Body of pancreas (tissue), 4 donors: Measurements from ENCODE around the gene KLRC1.
"Not testable (repeated sequence)": the region's sequence is repeated elsewhere in the genome, so short reads cannot be mapped to it uniquely, and the experiment has no call there.

Experiments
- POLR2A ChIP-seq, 3 donors: fragments of 450-650 bp; IDR thresholded peaks; one replicate each; pipeline ENCODE4 v1.6.1; 2016; ENCODE audit warnings: antibody characterized with exemption in 3 of 3, mild to moderate bottlenecking in 2 of 3
- TF ChIP-seq, protein P1 (sequence below), 7 experiments: fragments of 450-650 bp in 4 of 7; fragments of 200-600 bp in 3 of 7; sonication (generic) in 3 of 7; IDR thresholded peaks; one replicate each; pipeline ENCODE4 v1.5.1; 2016 to 2019; ENCODE audit warnings: antibody characterized with exemption in 7 of 7

GRCh38 chr12:10422159-10422558 is 31.0 kb downstream of the KLRC1 start:
- not testable (repeated sequence) for TF ChIP-seq POLR2A (IDR thresholded peaks at IDR 0.05)
- TF ChIP-seq, protein P1, sequence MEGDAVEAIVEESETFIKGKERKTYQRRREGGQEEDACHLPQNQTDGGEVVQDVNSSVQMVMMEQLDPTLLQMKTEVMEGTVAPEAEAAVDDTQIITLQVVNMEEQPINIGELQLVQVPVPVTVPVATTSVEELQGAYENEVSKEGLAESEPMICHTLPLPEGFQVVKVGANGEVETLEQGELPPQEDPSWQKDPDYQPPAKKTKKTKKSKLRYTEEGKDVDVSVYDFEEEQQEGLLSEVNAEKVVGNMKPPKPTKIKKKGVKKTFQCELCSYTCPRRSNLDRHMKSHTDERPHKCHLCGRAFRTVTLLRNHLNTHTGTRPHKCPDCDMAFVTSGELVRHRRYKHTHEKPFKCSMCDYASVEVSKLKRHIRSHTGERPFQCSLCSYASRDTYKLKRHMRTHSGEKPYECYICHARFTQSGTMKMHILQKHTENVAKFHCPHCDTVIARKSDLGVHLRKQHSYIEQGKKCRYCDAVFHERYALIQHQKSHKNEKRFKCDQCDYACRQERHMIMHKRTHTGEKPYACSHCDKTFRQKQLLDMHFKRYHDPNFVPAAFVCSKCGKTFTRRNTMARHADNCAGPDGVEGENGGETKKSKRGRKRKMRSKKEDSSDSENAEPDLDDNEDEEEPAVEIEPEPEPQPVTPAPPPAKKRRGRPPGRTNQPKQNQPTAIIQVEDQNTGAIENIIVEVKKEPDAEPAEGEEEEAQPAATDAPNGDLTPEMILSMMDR (IDR thresholded peaks at IDR 0.05): not testable (repeated sequence)
